Pancreas (tissue), 10 donors: ENCODE data around the gene KRT4. TPM values are rescaled to one million over a fixed set of nuclear protein-coding genes. Genes with fewer than 3 reads are reported as not detected.

Experiments
- ATAC-seq, 4 donors: fragments of 200-7000 bp; cut with Tn5 transposase; one replicate each; pipeline versions ENCODE4 v1.8.0 to v1.9.1; 2020; ENCODE audit warnings: mild to moderate bottlenecking in 4 of 4, moderate library complexity in 4 of 4
- DNase-seq, 6 donors: peaks; one replicate each; pipeline ENCODE4 v3.0.0-alpha.2; 2020
- FAIRE-seq: peaks from 2 replicates; lab custom pipeline; 2012; peaks lifted over from hg19 to GRCh38; lab: Jason Lieb, UNC
- H3K27ac ChIP-seq, 4 donors: fragments of 200-600 bp; sonication (generic); 1 replicate in 3 of 4; 2 replicates in 1 of 4; pipeline versions ENCODE4 v1.5.0 to v1.8.0; 2020
- H3K27me3 ChIP-seq, 4 donors: fragments of 200-600 bp; one replicate each; pipeline ENCODE4 v1.8.0; 2021
- H3K36me3 ChIP-seq, 3 donors: fragments of 200-600 bp; sonication (generic) in 1 of 3; one replicate each; pipeline versions ENCODE4 v1.5.0 to v1.8.0; 2020 to 2021
- H3K4me1 ChIP-seq, 3 donors: fragments of 200-600 bp; one replicate each; pipeline ENCODE4 v1.8.0; 2021
- H3K4me3 ChIP-seq, 4 donors: fragments of 200-600 bp; sonication (generic) in 2 of 4; one replicate each; pipeline versions ENCODE4 v1.5.0 to v1.8.0; 2020 to 2021
- H3K9me3 ChIP-seq, 4 donors: fragments of 200-600 bp; one replicate each; pipeline ENCODE4 v1.8.0; 2021
- CTCF ChIP-seq, 4 donors: fragments of 200-600 bp; sonication (generic) in 3 of 4; IDR thresholded peaks; one replicate each; pipeline versions ENCODE4 v1.5.0 to v1.8.0; 2021; ENCODE audit warnings: antibody characterized with exemption in 4 of 4
- WGBS, 2 donors: extraction: QIAGEN DNeasy Blood & Tissue Kit; methylation state at CpG; one replicate each; pipeline ENCODE4 v1.1.7; 2013; 5-methylcytosine and 5-hydroxymethylcytosine counted together
- intact Hi-C, 3 donors: fragments of 100-400 bp; cut with DNase I; formaldehyde crosslinking; loops; one replicate each; pipeline versions ENCODE4 v1.11.1 to v1.14.2; 2022
- polyA plus RNA-seq, 2 donors: library from polyadenylated mRNA; stranded (reverse); fragments of 200-250 nt; gene quantifications; one replicate each; pipeline ENCODE4 v1.2.3, GENCODE V29; 2013
- total RNA-seq, 6 donors: library from RNA; stranded (reverse); fragmentation: NEBNext Ultra II Directional in 4 of 6; extraction: Animal tissue kit (Norgen Biotek cat#: 25700) in 4 of 6; gene quantifications; one replicate each; pipeline versions ENCODE4 v1.2.1 to v1.2.4, GENCODE V29; 2021 to 2023
- donor health status: healthy with polysubstance abuse.
- donor health status: DM: no; HTN: no; CAD: no; lungs with moderate emphysema.
- donor health status: DM: no; HTN: no; CAD: no.
- donor health status: control.
- donor health status: control.
- donor health status: Bipolar disorder and iron deficiency.
- donor health status: DM: yes; HTN: yes; CAD: no.
- donor health status: DM: no; HTN: no; CAD: no.
- donor health status: DM: no; HTN: no; CAD: no.
- donor health status: DM: yes; HTN: yes; CAD: no.

Gene KRT4
- total and polyA plus RNA-seq, 8 donors: 0.09 to 1.9 (median 0.26) TPM; not detected in 1

- no peaks in the 10 kb centered on the region for H3K9me3 ChIP-seq
- no peaks in the 10 kb centered on the region for H3K36me3 ChIP-seq
- H3K27ac ChIP-seq: no peak overlapping the region
- no peak for ATAC-seq
- no peak for FAIRE-seq
- DNase-seq: no peak
- no peak for TF ChIP-seq CTCF (IDR thresholded peaks at IDR 0.05)
- intact Hi-C loops: no loop called here
- WGBS, 2 donors: 72 to 79% methylated on average over 7 of the region's 7 CpGs
- H3K27me3 ChIP-seq: no peaks in the 10 kb centered on the region
- H3K4me1 ChIP-seq: no peaks in the 10 kb centered on the region
- H3K4me3 ChIP-seq: no peak overlapping the region
Observed at GRCh38 chr12:52819731-52820510, 6.0 kb upstream of the KRT4 start.

GRCh38 chr12:52818887-52819420 is 5.0 kb upstream of the KRT4 start:
- FAIRE-seq: no peak
- Histone ChIP-seq H3K27ac (no peak overlapping the region), H3K27me3 (no peaks in the 10 kb centered on the region), H3K9me3 (no peaks in the 10 kb centered on the region), H3K36me3 (no peaks in the 10 kb centered on the region), H3K4me3 (no peak overlapping the region), H3K4me1 (no peaks in the 10 kb centered on the region)
- DNase-seq: no peak
- intact Hi-C loops: no loop called here
- TF ChIP-seq CTCF (IDR thresholded peaks at IDR 0.05): no peak
- ATAC-seq: no peak
- WGBS, 2 donors: 58 to 59% methylated on average over 7 of the region's 7 CpGs

- no peak for TF ChIP-seq CTCF (IDR thresholded peaks at IDR 0.05)
- ATAC-seq: no peak
- Histone ChIP-seq H3K4me1 (no peaks in the 10 kb centered on the region), H3K36me3 (no peaks in the 10 kb centered on the region), H3K27ac (no peak overlapping the region), H3K4me3 (no peak overlapping the region), H3K9me3 (no peaks in the 10 kb centered on the region), H3K27me3 (no peaks in the 10 kb centered on the region)
- FAIRE-seq: no peak
- 47 to 51% methylated on average over 7 of the region's 7 CpGs for WGBS, 2 donors
- DNase-seq: no peak
- intact Hi-C loops: no loop called here
Observed at GRCh38 chr12:52818388-52818787, 4.5 kb upstream of the KRT4 start.

- Histone ChIP-seq H3K4me3 (no peak overlapping the region), H3K27me3 (no peaks in the 10 kb centered on the region), H3K4me1 (no peaks in the 10 kb centered on the region), H3K27ac (no peak overlapping the region), H3K9me3 (no peaks in the 10 kb centered on the region), H3K36me3 (no peaks in the 10 kb centered on the region)
- DNase-seq (no peak), ATAC-seq (no peak), FAIRE-seq (no peak)
- TF ChIP-seq CTCF (IDR thresholded peaks at IDR 0.05): no peak
- intact Hi-C loops: no loop called here
- WGBS, 2 donors: 61 to 68% methylated on average over 2 of the region's 2 CpGs
Observed at GRCh38 chr12:52817699-52818238, 3.9 kb upstream of the KRT4 start.
